ENCODE data around the gene ZC3H12D. TPM values are rescaled to one million over a fixed set of nuclear protein-coding genes. Genes with fewer than 3 reads are reported as not detected.
A peak's percentile ranks its signal among the peaks of the same experiment; 100 is the strongest.

ZC3H12D gene
- polyA plus RNA-seq, 3 donors: 0.96 to 4.7 (median 1.2) TPM

GRCh38 chr6:149487316-149487715 is 2.5 kb upstream of the ZC3H12D start:
- H3K9me3 ChIP-seq (replicated peaks in 1 of 2; ENCODE audit: control insufficient read depth in 1 of 2, insufficient read depth in 1 of 2, low read length in 2 of 2): no peaks in the 10 kb centered on the region
- peaks cover 35% of the 10 kb centered on the region in 2 donors for H3K4me1 ChIP-seq (ENCODE audit: control insufficient read depth in 1 of 2, insufficient read depth in 2 of 2, low read length in 2 of 2)
- H3K9ac ChIP-seq (ENCODE audit: insufficient read depth, low read length, poor library complexity, severe bottlenecking): no peak overlapping the region
- Mint-ChIP-seq H3K4me3 (peak overlapping the region in 1 of 2 donors; percentile 7), H3K27ac (peak overlapping the region in 2 of 7 donors; percentile 31 to 50), H3K4me1 (peaks cover 56% of the 10 kb centered on the region), H3K27me3 (ENCODE audit: low read depth in 3 of 3) (peaks cover 0 to 5% (median 2%) of the 10 kb centered on the region in 3 donors), H3K36me3 (no peaks in the 10 kb centered on the region), H3K9me3 (no peaks in the 10 kb centered on the region)
- H3K4me2 ChIP-seq (replicated peaks; ENCODE audit: extremely low read depth, low read length, poor library complexity, severe bottlenecking): no peak overlapping the region
- TF ChIP-seq CTCF (IDR thresholded peaks at IDR 0.05): no peak
- intact Hi-C loops (cut with micrococcal nuclease): no loop called here
- H3K27me3 ChIP-seq (ENCODE audit: control insufficient read depth in 2 of 2, insufficient read depth in 2 of 2, low read length in 2 of 2): no peaks in the 10 kb centered on the region
- H3K27ac ChIP-seq (ENCODE audit: low read depth in 1 of 2, low read length in 2 of 2): no peak overlapping the region
- no peak overlapping the region for H2AFZ ChIP-seq (ENCODE audit: insufficient read depth, low read depth, low read length, poor library complexity, severe bottlenecking)
- no peak overlapping the region for H3K4me3 ChIP-seq (replicated peaks in 1 of 3; ENCODE audit: low read depth in 2 of 3, low read length in 3 of 3)
- no peaks in the 10 kb centered on the region for H3K36me3 ChIP-seq (replicated peaks in 1 of 2; ENCODE audit: control insufficient read depth in 1 of 2, insufficient read depth in 2 of 2, low read length in 2 of 2)
- no peaks in the 10 kb centered on the region for H4K20me1 ChIP-seq (ENCODE audit: insufficient read depth, low read length)
- WGBS (ENCODE audit: insufficient coverage): 86% methylated on average over 1 of the region's 4 CpGs
- H3K79me2 ChIP-seq (ENCODE audit: insufficient read depth, low read length): no peaks in the 10 kb centered on the region
- no peak for DNase-seq

GRCh38 chr6:149483849-149484655 is 762 bp downstream of the ZC3H12D start:
- Histone ChIP-seq H3K4me1 (ENCODE audit: control insufficient read depth in 1 of 2, insufficient read depth in 2 of 2, low read length in 2 of 2) (peaks cover 54 to 55% of the 10 kb centered on the region in 2 donors), H3K9ac (ENCODE audit: insufficient read depth, low read length, poor library complexity, severe bottlenecking) (peak overlapping the region; percentile 52), H3K27ac (ENCODE audit: low read depth in 1 of 2, low read length in 2 of 2) (peak overlapping the region; percentile 90 to 94), H3K4me3 (replicated peaks in 1 of 3; ENCODE audit: low read depth in 2 of 3, low read length in 3 of 3) (peak overlapping the region in 1 of 3 experiments; percentile 73), H3K27me3 (ENCODE audit: control insufficient read depth in 2 of 2, insufficient read depth in 2 of 2, low read length in 2 of 2) (no peaks in the 10 kb centered on the region), H3K79me2 (ENCODE audit: insufficient read depth, low read length) (peaks cover 26% of the 10 kb centered on the region), H3K9me3 (replicated peaks in 1 of 2; ENCODE audit: control insufficient read depth in 1 of 2, insufficient read depth in 1 of 2, low read length in 2 of 2) (no peaks in the 10 kb centered on the region), H3K4me2 (replicated peaks; ENCODE audit: extremely low read depth, low read length, poor library complexity, severe bottlenecking) (peak overlapping the region; percentile 72), H2AFZ (ENCODE audit: insufficient read depth, low read depth, low read length, poor library complexity, severe bottlenecking) (peak overlapping the region; percentile 82), H3K36me3 (replicated peaks in 1 of 2; ENCODE audit: control insufficient read depth in 1 of 2, insufficient read depth in 2 of 2, low read length in 2 of 2) (no peaks in the 10 kb centered on the region), H4K20me1 (ENCODE audit: insufficient read depth, low read length) (no peaks in the 10 kb centered on the region)
- Mint-ChIP-seq H3K4me1 (peaks cover 65% of the 10 kb centered on the region), H3K36me3 (peaks cover 6% of the 10 kb centered on the region in 2 donors), H3K27me3 (ENCODE audit: low read depth in 3 of 3) (peaks cover 0 to 5% (median 2%) of the 10 kb centered on the region in 3 donors), H3K27ac (peak overlapping the region; percentile 92 to 99 (median 98)), H3K9me3 (no peaks in the 10 kb centered on the region), H3K4me3 (peak overlapping the region; percentile 83 to 95)
- 88% methylated on average over 6 of the region's 11 CpGs for WGBS (ENCODE audit: insufficient coverage)
- intact Hi-C loops (cut with micrococcal nuclease): no loop called here
- no peak for DNase-seq
- TF ChIP-seq CTCF (IDR thresholded peaks at IDR 0.05): no peak
